Upper lobe of left lung (tissue), 6 donors: ENCODE results near the gene B3GALT6. TPM values are rescaled to one million over a fixed set of nuclear protein-coding genes. Genes with fewer than 3 reads are reported as not detected.

Source experiments
- ATAC-seq, 2 donors: fragments of 200-7000 bp; cut with Tn5 transposase; one replicate each; pipeline ENCODE4 v1.9.1; 2022; ENCODE audit warnings: mild to moderate bottlenecking in 2 of 2, moderate library complexity in 2 of 2; ENCODE audit not compliant: low FRiP score in 2 of 2
- DNase-seq, 2 donors: peaks; one replicate each; pipeline ENCODE4 v3.0.0-alpha.2; 2019 to 2020
- H3K27ac ChIP-seq, 4 donors: fragments of 200-600 bp; sonication (generic); one replicate each; pipeline ENCODE4 v1.5.1; 2016 to 2019
- H3K27me3 ChIP-seq, 4 donors: fragments of 200-600 bp; sonication (generic); one replicate each; pipeline ENCODE4 v1.5.1; 2017 to 2019
- H3K36me3 ChIP-seq, 4 donors: fragments of 200-600 bp; sonication (generic); one replicate each; pipeline ENCODE4 v1.5.1; 2016 to 2019
- H3K4me1 ChIP-seq, 4 donors: fragments of 200-600 bp; sonication (generic); one replicate each; pipeline ENCODE4 v1.5.1; 2018 to 2019
- H3K4me3 ChIP-seq, 4 donors: fragments of 200-600 bp; sonication (generic); one replicate each; pipeline ENCODE4 v1.5.1; 2017 to 2019; ENCODE audit warnings: mild to moderate bottlenecking in 2 of 4, moderate library complexity in 1 of 4
- H3K9me3 ChIP-seq, 4 donors: fragments of 200-600 bp; sonication (generic); one replicate each; pipeline ENCODE4 v1.5.1; 2018 to 2019
- EP300 ChIP-seq, 4 donors: sonication (generic); formaldehyde crosslinking; IDR thresholded peaks; one replicate each; pipeline ENCODE4 v1.5.1; 2017; ENCODE audit warnings: antibody characterized with exemption in 4 of 4, control low read depth in 2 of 4
- POLR2A ChIP-seq, 4 donors: fragments of 450-650 bp; IDR thresholded peaks; one replicate each; pipeline ENCODE4 v1.5.1; 2016 to 2017; ENCODE audit warnings: antibody characterized with exemption in 4 of 4, mild to moderate bottlenecking in 2 of 4
- POLR2AphosphoS5 ChIP-seq, 2 donors: sonication (generic); formaldehyde crosslinking; IDR thresholded peaks; one replicate each; pipeline ENCODE4 v1.5.1; 2017; ENCODE audit warnings: antibody characterized with exemption in 2 of 2
- WGBS, 2 donors: methylation state at CpG; one replicate each; pipeline ENCODE4 v1.1.5; 2017 to 2018; 5-methylcytosine and 5-hydroxymethylcytosine counted together
- total RNA-seq, 6 donors: library from RNA; depleted of rRNA in 4 of 6; stranded (reverse); fragments of >200 nt in 4 of 6; gene quantifications; one replicate each; pipeline versions ENCODE4 v1.1.0 to v1.2.1, GENCODE V29; 2016 to 2021
- TF ChIP-seq, protein P1 (sequence below), 6 experiments: fragments of 450-650 bp in 4 of 6; fragments of 200-600 bp in 2 of 6; sonication (generic) in 2 of 6; IDR thresholded peaks; one replicate each; pipeline ENCODE4 v1.5.1; 2016 to 2019; ENCODE audit warnings: antibody characterized with exemption in 6 of 6
- donor health status: DM: no; HTN: no; CAD: no; lungs with moderate emphysema.
- donor health status: DM: no; HTN: yes; CAD: no; lungs with severe emphysema.

B3GALT6 gene
- total RNA-seq, 6 donors from 2014 or later: 15.2 to 31.3 (median 19.9) TPM

DNA sequence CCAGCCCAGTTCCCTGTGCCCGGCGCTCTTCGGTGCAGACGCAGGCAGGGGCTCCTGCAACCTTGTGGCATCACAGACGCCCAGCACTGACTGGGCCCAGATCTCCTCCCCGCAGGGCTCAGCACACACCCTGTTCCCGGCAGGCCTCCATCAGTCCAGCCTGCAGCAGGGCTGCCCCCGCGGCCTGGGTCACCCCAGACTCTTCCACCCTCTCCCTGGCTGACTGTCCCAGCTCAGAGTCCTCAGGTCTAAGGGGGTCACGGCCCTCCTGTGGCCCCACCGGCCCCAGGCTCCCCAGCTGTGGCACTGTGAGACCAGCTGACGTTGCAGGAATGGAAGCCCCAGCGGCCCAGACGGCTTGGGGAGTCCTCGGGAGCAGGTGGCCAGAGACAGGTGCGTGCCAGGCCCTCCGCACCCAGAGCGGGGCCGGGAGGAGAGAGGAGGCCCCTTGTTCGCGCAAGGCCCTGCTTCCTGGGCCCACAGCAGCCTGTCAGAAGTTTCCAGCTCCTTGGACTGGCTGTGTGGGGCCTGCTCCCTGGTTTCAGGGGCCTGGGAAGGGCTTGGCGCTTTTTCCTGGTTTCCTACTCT is 4.2 kb downstream of the B3GALT6 start:
- Histone ChIP-seq H3K4me3 (no peak overlapping the region), H3K27me3 (peaks cover 0 to 30% (median 11%) of the 10 kb centered on the region in 4 donors), H3K9me3 (peaks cover 0 to 3% (median 0%) of the 10 kb centered on the region in 4 donors), H3K36me3 (no peaks in the 10 kb centered on the region), H3K27ac (no peak overlapping the region), H3K4me1 (peaks cover 15 to 47% (median 21%) of the 10 kb centered on the region in 4 donors)
- TF ChIP-seq POLR2AphosphoS5 (IDR thresholded peaks at IDR 0.05) (no peak), POLR2A (IDR thresholded peaks at IDR 0.05) (no peak), EP300 (IDR thresholded peaks at IDR 0.05) (no peak)
- TF ChIP-seq, protein P1, sequence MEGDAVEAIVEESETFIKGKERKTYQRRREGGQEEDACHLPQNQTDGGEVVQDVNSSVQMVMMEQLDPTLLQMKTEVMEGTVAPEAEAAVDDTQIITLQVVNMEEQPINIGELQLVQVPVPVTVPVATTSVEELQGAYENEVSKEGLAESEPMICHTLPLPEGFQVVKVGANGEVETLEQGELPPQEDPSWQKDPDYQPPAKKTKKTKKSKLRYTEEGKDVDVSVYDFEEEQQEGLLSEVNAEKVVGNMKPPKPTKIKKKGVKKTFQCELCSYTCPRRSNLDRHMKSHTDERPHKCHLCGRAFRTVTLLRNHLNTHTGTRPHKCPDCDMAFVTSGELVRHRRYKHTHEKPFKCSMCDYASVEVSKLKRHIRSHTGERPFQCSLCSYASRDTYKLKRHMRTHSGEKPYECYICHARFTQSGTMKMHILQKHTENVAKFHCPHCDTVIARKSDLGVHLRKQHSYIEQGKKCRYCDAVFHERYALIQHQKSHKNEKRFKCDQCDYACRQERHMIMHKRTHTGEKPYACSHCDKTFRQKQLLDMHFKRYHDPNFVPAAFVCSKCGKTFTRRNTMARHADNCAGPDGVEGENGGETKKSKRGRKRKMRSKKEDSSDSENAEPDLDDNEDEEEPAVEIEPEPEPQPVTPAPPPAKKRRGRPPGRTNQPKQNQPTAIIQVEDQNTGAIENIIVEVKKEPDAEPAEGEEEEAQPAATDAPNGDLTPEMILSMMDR (IDR thresholded peaks at IDR 0.05): no peak
- DNase-seq: peak in 1 of 2 donors; percentile 74
- WGBS, 2 donors: 89 to 93% methylated on average over 7 to 22 of the region's 22 CpGs
- no peak for ATAC-seq

- Histone ChIP-seq H3K36me3 (no peaks in the 10 kb centered on the region), H3K27ac (no peak overlapping the region), H3K4me3 (no peak overlapping the region), H3K27me3 (peaks cover 0 to 30% (median 11%) of the 10 kb centered on the region in 4 donors), H3K9me3 (peaks cover 0 to 3% (median 0%) of the 10 kb centered on the region in 4 donors), H3K4me1 (peaks cover 15 to 47% (median 21%) of the 10 kb centered on the region in 4 donors)
- TF ChIP-seq EP300 (IDR thresholded peaks at IDR 0.05) (no peak), POLR2A (IDR thresholded peaks at IDR 0.05) (no peak), POLR2AphosphoS5 (IDR thresholded peaks at IDR 0.05) (no peak)
- TF ChIP-seq, protein P1 (IDR thresholded peaks at IDR 0.05): no peak
- 34 to 36% methylated on average over 11 to 33 of the region's 34 CpGs for WGBS, 2 donors
- ATAC-seq (no peak), DNase-seq (peak in 1 of 2 donors; percentile 84)
These were observed 5.2 kb downstream of the B3GALT6 start for GRCh38 chr1:1236945-1237873.

- 60 to 62% methylated on average over 3 to 34 of the region's 48 CpGs for WGBS, 2 donors
- Histone ChIP-seq H3K4me3 (no peak overlapping the region), H3K27ac (no peak overlapping the region), H3K4me1 (peaks cover 8 to 39% (median 15%) of the 10 kb centered on the region in 4 donors), H3K9me3 (no peaks in the 10 kb centered on the region), H3K36me3 (no peaks in the 10 kb centered on the region), H3K27me3 (peaks cover 0 to 30% (median 11%) of the 10 kb centered on the region in 4 donors)
- TF ChIP-seq POLR2AphosphoS5 (IDR thresholded peaks at IDR 0.05): no peak
- no peak for TF ChIP-seq POLR2A (IDR thresholded peaks at IDR 0.05)
- TF ChIP-seq, protein P1 (IDR thresholded peaks at IDR 0.05): no peak
- no peak for TF ChIP-seq EP300 (IDR thresholded peaks at IDR 0.05)
- ATAC-seq (no peak), DNase-seq (peak in 1 of 2 donors; percentile 80)
These were observed 6.1 kb downstream of the B3GALT6 start for GRCh38 chr1:1237874-1238701.

GRCh38 chr1:1238702-1239178 is 6.7 kb downstream of the B3GALT6 start:
- 72 to 91% methylated on average over 5 to 14 of the region's 19 CpGs for WGBS, 2 donors
- TF ChIP-seq POLR2AphosphoS5 (IDR thresholded peaks at IDR 0.05) (no peak), POLR2A (IDR thresholded peaks at IDR 0.05) (no peak), EP300 (IDR thresholded peaks at IDR 0.05) (no peak)
- TF ChIP-seq, protein P1 (IDR thresholded peaks at IDR 0.05): no peak
- Histone ChIP-seq H3K27ac (no peak overlapping the region), H3K4me1 (peaks cover 1 to 35% (median 10%) of the 10 kb centered on the region in 4 donors), H3K9me3 (no peaks in the 10 kb centered on the region), H3K36me3 (no peaks in the 10 kb centered on the region), H3K27me3 (peaks cover 0 to 30% (median 11%) of the 10 kb centered on the region in 4 donors), H3K4me3 (no peak overlapping the region)
- DNase-seq (peak in 1 of 2 donors; percentile 82), ATAC-seq (no peak)
